T47D (cell line): Measurements from ENCODE around the gene ANXA11.
"Not testable (repeated sequence)": the region's sequence is repeated elsewhere in the genome, so short reads cannot be mapped to it uniquely, and the experiment has no call there.

Source experiments
- DNase-seq, 2 experiments: peaks; one replicate each; pipeline versions ENCODE4 v3.0.0 to v3.0.0-alpha.2; 2011 to 2012; ENCODE audit warnings: low read depth in 1 of 2, low spot score in 1 of 2
- JUND ChIP-seq: IDR thresholded peaks from 2 replicates; pipeline ENCODE4 v1.6.1; 2012; ENCODE audit warnings: low read depth
- in situ Hi-C: cut with HindIII; loops from 2 replicates; pipeline ENCODE4 v1.10.0; 2016; ENCODE audit warnings: low sequenced_read_pairs, low pct_unique_long_range_greater_than_20kb

ANXA11 gene

DNA sequence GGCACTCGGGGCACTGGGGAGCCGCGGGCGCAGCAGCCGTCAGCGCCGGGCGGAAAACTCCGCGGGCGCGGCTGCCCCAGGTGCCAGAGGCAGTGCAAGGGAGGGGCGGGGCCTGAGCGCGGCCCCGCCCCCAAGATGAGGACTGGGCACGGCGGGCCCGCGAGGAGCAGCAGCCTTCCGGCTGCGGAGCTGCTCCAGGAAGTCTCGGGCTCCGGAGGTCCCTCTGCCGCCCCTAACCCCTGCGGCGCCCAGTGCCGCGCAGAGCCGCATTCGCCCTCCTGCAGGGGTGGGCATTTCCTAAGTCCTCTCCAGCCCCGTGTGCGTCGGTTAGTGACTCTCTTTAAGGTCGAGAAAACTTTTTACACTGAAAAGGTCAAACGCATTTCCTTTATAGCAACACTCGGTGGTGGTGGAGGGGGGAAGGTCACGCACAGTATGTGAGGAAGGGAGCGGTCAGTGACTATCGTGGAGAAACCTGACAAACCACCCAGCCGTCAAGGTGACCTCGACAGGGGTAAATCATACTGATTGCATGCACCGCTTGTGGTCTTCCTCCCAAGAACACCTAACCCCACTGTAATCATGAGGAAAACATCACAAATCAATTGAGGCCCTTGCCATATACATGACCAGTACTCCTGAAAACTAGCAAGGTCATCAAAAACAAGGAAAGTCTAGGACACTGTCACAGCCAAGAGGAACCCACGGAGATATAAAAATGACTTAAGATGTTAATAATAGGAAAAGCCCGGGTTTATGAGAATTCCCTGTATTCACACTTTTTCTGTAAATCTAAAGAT, at the start of gene ANXA11:
ANXA11 (minus strand) TSS at position 61 of the 800 bp plus-strand sequence. CDS start 32,676 bp downstream, outside the sequence.
- DNase-seq: peak; percentile 61 to 80
- TF ChIP-seq JUND: no peak
- in situ Hi-C loops: no loop called here

- DNase-seq, in situ Hi-C loops: not testable (repeated sequence)
These were observed 49.4 kb upstream of the ANXA11 start for GRCh38 chr10:80254726-80255125.

GRCh38 chr10:80253963-80254271, 48.6 kb upstream of the ANXA11 start:
- in situ Hi-C loops: not testable (repeated sequence)
- DNase-seq: peak in 1 of 2 experiments; percentile 45

GRCh38 chr10:80253266-80253962, 48.1 kb upstream of the ANXA11 start:
- in situ Hi-C loops: no loop called here
- no peak for DNase-seq
- TF ChIP-seq JUND: no peak

DNA sequence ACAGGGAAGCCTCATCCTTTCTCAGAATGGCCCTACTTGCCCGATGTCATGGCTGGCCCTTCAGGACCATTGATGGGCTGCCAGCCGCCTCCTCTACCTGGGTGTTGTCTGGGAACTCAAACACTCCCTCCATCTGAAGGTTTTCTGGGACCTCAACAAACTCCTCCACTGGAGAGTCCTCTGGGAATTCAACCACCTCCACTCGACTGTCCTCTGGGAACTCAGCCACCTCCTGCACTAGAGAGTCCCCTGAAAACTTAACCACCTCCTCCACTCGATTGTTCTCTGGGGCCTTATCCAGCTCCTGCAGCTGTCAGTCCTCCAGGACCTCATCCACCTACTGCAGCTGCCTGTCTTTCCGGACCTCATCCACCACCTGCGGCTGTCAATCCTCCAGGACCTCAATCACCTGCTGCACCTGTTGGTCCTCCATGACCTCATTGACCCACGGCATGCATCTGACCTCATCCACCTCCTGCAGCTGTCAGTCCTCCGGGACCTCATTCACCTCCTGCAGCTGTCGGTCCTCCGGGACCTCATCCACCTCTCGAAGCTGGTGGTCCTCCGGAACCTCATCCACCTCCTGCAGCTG, 47.1 kb upstream of the ANXA11 start:
- no peak for DNase-seq
- in situ Hi-C loops: no loop called here
- TF ChIP-seq JUND: no peak

DNA sequence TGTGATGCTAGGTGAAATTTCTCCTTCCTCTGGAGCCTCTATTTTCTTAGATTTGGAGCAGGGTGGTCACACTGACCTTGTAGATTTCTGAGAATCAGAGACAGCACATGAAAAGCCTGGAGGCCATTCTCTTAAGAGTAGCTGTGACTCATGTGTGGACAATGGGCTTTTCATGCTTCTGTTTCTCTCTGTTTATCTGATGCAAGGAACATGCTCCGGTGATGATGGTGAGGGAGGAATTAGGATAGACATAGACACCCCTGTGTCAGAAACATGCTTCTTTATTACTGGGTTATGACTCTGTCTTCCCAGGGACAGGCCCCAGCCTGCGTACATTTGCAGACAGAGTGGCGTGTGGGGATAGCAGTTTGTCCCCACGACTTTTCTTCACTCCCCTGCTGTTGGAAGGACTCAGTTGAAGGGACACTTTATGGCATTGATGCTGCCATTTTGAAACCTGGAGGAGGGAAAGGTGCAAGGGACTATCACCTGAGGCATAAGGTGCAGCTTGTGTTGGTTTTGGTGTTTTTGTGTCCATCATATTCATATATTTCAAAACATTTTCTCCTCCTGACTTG, 46.5 kb upstream of the ANXA11 start:
- DNase-seq, in situ Hi-C loops: not testable (repeated sequence)

DNA sequence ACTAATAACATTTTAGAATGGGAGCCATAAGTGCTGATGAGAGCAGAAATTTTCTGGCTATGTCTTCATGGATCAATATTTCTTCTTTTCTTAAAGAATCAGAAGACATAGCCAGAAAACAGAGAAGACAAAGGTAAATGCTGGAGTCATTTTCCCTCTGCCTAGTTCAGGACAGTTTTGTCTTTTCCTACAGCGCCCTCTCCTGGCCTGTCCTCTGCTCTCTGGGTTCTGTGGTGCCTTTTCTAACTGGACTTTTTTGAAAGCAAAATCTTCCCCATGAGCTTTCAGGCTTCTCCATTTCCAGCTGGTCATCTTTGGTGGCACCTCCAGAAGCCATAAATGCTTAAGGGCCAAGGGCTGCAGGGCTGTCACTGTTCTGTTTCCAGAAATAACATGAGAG, 45.1 kb upstream of the ANXA11 start:
- in situ Hi-C loops, DNase-seq: not testable (repeated sequence)

DNA sequence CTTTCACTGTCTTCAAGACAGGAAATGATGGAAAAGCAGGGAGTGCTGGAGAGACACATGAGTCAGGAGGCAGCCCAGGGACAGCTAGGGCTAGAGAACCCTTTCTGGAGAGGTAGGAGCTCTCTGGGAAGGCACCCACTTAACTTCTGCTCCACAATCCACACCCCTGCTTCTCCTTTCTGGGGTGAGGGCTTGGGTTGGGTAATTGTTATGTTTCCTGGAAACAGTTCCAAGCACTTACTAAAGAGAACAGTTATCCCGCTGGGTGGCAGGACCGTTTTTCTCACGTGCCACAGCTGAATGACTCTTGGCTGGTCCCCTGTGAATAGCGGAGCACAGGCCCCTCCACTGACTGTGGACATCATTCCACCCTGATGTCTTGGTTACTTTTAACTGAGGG, 44.6 kb upstream of the ANXA11 start:
- DNase-seq, in situ Hi-C loops: not testable (repeated sequence)

DNA sequence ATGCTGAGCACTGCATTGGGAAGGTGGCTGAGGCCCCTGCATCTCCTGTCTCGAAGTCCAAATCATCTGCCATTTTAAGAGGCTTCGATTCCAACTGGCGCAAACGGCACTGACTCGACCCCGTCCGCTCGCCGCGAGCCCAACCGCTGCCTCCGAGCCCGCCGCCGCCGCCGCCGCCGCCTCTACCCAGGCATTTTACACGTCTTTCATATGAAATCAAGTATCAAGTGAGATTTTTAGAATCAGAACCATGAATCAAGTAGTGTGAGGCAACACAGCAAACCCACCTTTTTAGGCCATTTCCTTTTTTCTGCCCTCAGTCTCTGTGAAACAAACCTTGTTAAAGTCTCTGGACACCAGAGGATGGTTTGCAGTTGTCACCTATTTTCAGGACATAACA, 42.3 kb upstream of the ANXA11 start:
- in situ Hi-C loops, DNase-seq: not testable (repeated sequence)

GRCh38 chr10:80244371-80244770, 39.0 kb upstream of the ANXA11 start:
- in situ Hi-C loops, DNase-seq: not testable (repeated sequence)

- in situ Hi-C loops, DNase-seq: not testable (repeated sequence)
These were observed 37.0 kb upstream of the ANXA11 start for GRCh38 chr10:80242341-80242740.

DNA sequence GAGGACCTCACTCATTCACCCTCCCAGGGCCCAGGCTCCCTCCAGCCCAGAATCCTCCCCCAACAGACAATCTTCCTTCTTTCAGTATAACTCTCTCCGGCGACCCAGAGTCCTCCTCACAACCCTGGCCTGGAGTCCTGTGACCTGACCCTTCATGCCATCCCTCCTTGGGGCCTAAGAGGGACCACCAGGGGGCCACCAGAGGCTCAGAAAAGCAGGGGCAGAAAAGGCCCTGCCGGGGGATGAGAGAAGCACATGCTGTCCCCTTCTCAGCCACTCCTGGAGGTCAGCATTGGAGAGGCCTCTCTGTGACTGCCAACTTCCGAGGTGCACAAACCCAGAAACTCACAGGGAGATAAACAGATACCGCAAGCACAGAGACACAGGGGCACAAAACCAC, 31.1 kb upstream of the ANXA11 start:
- in situ Hi-C loops: not testable (repeated sequence)

DNA sequence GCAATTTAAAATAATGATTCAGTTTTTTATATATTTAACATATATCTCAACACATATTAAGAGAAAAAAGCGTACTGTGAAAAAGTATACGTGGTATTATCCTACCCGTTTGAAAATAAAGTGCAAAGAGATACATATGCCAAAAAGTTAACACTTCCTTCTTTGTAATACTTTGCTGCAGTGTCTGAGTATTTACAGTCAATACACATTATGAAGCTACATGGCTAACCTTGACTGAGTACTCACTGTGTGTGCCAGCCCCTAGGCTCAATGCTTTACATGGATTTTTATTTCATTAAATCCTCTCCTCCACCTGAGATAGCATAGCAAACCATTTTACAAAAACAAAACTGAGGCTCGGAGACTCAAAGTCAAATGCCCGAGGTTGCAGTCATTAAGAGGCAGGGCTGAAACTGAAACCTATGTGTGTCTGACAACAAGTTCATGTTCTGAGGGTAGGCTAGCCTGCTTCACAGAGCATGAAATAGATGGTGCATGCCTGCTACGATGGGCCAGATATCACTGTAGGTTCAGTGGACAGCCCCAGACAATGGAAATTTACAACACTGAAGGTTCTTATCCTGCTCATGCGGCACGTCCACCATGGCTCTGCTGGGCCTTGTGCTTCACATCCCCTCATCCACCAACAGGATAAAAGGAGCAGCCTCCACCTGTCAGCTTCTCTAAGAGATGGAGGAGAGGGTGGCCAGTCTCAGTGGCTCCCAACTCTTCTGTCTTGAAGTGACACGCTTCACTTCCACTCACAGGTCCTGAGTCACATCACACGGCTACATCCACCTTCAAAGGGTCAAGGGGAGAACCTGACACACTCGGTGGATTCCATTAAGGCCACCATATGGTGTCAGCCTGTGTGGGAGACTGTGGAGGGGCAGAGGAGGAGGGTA, 29.2 kb upstream of the ANXA11 start:
- DNase-seq, in situ Hi-C loops: not testable (repeated sequence)

More for the DNA sequence above, 31.1 kb upstream of the ANXA11 start:
- not testable (repeated sequence) for DNase-seq

GRCh38 chr10:80233871-80234270, 28.5 kb upstream of the ANXA11 start:
- DNase-seq, in situ Hi-C loops: not testable (repeated sequence)

DNA sequence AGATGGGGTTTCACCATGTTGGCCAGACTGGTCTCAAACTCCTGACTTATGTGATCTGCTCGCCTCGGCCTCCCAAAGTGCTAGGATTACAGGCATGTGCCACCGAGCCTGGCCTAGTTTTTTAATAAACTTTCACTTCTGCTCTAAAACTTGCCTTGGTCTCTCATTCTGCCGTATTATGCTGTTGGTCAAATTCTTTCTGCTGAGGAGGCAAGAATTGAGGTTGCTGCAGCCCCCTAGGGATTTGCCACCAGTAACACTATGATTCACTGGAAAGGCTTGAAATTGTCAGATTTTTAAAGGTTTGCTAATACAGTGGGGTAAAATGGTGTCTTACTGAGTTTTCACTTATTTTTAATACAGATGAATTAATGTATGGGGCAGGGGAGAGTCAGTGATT, 21.4 kb upstream of the ANXA11 start:
- DNase-seq, in situ Hi-C loops: not testable (repeated sequence)

- DNase-seq, in situ Hi-C loops: not testable (repeated sequence)
These were observed 17.7 kb upstream of the ANXA11 start for GRCh38 chr10:80223031-80223419.

DNA sequence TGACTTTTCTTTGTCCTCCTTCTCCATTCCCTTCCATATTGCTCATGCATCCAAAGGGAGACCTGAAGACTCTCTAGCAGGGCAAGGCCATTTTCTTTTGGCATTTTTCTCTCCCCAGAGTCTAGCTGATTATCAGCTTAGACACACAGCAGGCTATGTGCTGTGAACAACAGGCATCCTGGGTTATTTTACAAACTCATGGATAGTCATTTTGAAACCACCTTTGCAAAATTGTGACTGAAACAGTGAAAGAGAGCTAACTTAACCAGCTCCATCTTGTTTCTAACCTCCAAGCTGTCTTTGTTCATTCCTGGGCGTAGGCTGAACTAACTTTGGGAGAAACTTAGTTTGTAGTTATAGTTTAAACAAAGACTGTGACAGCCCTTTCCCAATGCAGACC, 13.5 kb upstream of the ANXA11 start:
- in situ Hi-C loops, DNase-seq: not testable (repeated sequence)
